HG02610 (cell line): Measurements from ENCODE around the gene CD48.
"Not testable (repeated sequence)": the region's sequence is repeated elsewhere in the genome, so short reads cannot be mapped to it uniquely, and the experiment has no call there.

ENCODE experiments used
- ATAC-seq: cut with Tn5 transposase; IDR thresholded peaks from one replicate; pipeline ENCODE4 v1.9.1; 2021; ENCODE audit warnings: mild to moderate bottlenecking, moderate library complexity; ENCODE audit not compliant: unreplicated experiment

The CD48 gene

DNA sequence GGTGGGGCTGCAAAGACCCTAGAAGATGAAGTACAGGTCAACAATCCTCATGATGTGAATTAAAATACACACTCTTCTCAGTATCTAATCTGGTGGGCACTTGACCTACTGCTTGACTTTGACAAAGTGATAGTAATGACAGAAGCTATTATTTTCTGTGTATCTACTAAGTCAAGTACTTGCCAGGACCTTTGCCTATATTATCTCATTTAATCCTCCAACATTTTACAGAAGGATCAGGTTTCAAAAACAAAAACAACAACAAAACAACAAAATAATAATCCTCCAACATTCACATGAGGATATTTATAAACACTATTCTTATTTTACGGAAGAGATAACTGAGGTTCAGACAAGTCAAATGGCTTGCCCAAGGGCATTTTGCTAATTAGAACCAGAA lies 4.4 kb upstream of the CD48 start:
- no peak for ATAC-seq

DNA sequence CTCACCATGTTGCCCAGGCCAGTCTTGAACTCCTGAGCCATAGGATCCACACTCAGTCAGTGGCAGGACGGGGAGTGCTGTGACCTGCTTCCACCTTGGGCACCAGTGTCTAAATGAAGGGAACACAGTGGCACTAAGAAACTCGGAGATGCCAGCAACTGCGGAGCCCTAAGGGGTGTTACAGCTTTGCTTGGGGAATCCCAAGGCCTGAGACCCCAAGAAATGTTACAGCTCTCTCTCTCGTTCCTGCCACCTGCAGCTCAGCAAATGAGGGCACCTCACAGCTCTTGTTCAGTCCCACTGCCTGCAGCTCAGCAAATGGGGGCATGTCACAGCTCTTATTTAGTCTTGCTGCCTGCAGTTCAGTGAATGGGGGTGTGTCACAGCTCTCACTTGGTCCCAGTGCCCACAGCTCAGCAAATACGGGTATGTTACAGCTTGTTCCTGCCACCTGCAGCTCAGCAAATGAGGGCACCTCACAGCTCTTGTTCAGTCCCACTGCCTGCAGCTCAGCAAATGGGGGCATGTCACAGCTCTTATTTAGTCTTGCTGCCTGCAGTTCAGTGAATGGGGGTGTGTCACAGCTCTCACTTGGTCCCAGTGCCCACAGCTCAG lies 2.5 kb upstream of the CD48 start:
- ATAC-seq, result not testable (repeated sequence)

DNA sequence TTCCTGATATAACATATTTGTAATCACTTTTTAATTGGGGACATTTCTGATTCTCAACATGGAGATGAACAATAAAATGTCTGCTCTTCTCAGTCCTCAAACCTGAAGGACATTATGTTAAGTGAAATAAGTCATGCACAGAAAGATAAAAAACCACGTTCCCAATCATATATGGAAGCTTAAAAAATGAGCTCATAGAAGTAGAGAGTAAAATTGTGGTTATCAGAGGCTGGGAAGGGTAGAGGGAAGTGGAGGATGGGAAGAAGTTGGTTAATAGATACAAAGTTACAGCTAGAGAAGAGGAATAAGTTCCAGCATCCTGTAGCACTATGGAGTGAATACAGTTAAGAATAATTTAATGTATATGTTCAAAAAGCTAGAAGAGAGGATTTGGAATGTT lies 1.5 kb upstream of the CD48 start:
- no peak for ATAC-seq

DNA sequence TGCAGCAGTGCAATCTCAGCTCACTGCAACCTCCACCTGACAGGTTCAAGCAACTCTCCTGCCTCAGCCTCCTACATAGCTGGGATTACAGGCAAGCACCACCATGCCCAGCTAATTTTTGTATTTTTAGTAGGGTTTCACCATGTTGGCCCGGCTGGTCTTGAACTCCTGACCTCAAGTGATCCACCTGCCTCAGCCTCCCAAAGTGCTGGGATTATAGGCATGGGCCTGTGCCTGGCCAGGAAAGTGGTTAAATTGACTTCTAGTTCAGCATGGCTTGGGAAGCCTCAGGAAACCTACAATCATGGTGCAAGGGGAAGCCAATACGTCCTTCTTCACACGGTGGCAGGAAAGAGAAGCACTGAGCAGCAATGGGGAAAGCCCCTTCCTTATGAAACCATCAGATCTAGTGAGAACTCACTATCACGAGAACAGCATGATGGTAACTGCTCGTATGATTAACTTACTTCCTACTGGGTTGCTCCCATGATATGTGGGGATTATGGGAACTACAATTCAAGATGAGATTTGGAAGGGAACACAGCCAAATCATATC lies 981 bp upstream of the CD48 start:
- peak; percentile 44 for ATAC-seq

DNA sequence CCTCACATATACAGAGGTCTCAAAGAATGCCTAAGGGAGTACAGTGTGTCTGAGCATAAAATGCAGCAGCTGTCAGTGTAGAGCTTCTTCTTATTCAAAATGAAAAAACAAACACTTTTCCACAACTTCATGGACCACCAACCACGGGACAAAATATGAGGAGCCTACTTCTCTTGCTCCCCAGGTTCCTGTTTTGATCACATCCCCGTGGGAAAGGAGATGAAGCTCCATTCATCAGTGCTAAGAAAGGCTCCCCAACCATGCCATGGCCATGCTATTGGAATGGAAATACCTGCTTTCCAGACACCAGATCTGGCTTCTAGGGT lies 383 bp downstream of the CD48 start:
- no peak for ATAC-seq

DNA sequence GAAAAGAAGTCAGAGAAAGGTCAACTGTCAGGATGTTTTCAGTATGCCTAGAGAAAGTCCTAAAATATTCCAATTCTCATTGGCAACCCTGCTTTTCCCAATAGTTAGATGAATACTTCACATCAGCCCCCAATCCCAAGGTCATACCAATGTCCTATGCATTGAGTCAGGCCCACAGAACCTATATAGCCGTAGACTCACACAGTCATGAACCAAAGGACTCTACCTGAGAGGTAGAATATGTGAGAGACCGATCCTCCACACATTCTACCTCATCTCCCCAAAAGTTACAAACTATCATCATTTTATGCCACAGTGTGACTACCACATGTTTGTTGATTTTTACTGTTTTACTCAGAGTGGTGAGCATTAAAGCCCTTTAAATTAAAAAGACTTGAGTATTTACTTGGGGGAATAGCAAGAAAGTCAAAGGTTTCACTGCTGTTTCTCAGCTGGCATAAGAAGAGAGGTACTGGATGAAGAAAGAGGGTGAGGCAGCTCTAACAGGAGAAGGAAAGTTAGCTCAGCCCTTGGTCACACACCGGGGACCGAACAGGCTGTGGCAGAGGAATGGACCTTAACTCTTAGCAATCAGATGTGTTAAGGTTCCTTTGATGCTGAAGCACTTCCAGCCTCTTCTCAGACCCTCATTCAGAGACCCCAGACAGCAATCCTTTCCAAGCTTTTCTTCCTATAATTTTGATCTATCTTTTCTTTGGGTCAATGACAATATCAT lies 937 bp downstream of the CD48 start:
- ATAC-seq, result no peak

DNA sequence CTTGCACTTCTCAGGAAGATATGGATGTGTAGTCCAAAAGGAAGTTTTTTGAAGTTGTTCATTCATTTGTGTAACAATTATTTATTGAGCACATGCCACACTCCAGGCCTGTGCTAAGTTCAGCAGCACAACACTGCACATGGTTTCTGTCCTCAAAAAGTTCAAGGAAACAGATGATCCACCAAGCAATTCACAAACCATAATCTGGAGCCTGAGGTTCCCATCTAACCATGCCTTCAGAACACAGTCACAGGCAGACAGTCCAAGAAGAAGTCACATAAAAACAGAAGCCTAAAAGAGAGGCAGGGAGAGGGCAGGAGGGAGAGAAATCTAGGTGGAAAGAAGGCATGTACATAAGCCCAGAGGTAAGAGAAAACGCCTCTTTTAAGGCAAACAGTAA lies 1.9 kb downstream of the CD48 start:
- no peak for ATAC-seq

DNA sequence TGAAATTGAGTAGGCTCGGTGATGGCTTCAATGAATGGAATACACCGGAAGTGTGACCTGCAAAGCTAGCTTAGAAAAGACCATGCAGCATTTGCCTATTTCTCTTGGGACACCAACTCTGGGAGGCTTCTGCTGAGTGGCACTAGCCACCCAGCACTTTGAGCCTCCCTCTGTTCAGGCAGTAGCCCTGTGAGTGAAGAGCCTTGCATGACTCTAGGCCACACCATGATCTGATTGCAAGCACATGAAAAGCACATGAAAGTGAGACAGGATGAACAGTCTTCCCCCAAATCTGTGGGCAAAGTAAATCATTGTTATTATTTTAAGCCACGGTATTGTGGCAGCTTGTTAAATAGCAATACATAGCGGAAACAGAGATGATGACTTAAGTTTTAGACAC lies 2.8 kb downstream of the CD48 start:
- ATAC-seq, result no peak

DNA sequence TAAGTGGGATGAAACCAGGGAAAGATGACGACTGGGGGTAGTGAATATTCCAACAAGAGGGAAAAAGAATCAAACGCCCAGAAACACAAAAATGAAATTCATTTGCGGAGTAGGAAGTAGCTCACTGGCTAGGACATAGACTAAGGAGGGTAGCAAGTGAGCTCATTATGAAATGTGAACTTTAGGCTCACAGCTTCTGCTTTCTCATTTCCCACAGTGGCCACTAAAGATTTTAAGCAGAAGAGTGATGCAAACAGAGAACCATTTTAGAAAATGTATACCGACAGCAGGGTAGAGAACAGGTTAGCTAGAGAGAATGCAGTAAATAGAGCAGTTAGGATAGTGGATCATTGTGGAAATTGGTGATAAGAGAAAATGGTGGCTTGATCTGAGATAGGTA lies 3.5 kb downstream of the CD48 start:
- no peak for ATAC-seq

DNA sequence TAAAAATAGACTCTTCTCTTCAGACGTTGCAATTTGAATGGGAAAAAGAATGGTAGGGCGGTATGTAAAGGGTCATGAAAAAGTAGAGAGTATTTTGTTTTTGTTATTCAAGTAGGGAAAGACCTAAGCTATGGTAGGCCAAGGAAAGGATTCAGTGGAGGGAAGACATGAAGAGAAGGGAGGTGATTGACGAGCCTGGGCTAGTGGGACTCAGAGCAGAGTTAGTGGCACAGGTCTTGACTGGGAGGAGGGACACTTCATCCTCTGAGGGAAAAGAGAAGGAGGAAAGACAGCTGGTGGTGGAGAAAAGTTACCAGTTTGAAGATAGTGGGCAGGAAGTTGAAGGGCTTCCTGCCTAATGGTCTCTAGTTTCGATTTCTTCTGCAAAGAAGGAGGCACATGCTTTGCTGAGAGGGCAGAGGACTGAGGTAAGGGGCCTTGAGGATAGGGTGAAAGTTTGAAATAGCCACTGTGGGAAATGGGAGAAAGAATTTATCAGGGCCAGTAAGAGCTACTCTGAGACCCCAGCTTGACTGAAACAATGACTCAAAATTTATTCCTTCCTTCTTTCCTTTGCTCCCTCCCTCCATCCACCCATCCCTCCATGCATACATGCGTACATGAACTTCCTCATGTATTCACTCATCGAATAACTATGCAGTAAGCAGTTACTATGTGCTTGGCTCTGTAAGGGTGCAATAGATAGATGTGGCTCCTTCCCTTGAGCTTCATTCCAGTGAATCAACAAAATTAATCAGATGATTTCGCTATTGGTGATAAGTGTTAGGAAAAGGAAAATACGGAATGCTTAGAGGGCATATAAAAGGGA lies 4.2 kb downstream of the CD48 start:
- ATAC-seq, result no peak

DNA sequence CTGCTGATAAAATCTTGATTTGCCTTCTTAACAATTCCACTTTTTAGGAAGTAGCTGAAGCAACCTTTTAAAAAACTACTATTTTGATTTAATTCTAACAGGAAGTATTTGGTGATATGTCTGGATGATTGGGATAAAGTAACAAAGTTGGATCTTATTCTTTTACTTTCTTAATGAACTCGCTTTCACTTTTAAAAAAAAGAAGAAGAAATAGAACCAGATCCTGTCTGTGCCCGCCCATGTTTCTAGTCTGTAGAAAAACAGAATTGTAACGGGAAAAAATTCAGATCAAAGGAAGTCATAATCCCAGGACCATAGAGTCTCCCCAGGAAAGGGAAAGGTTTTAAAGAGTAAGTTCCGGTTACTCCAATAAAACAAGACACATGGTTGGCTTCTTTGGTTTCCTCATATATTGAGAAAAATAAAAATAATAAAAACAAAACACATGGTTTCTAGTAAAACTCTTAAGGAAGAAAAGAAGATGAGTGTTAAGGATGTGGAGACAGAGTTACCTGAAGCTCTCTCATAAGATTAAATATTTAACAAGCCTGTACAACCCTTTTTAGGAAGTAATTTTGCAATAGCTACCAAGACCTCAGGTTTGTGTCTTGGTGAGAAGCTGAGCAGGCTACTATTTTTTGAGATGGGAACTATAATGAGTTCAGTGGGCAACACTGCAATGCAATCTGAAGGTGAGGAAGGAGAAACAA lies 4.9 kb downstream of the CD48 start:
- ATAC-seq, result no peak

DNA sequence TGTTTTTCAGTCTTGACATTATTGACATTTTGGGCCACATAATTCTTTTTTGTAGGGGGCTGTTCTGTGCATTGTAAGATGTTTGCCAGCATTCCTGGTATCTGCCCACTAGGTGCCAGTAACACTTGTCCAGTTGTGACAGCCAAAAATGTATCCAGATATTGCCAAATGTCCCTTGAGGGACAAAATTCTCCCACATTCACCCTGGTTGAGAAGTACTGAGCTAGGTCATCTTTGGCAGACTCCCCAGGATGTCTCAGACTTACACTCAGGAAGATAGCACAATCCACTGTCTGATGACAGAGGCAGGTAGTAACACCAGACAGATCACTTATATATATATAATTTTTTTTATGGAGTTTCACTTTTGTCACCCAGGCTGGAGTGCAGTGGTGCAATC lies 5.9 kb downstream of the CD48 start:
- ATAC-seq, result no peak

DNA sequence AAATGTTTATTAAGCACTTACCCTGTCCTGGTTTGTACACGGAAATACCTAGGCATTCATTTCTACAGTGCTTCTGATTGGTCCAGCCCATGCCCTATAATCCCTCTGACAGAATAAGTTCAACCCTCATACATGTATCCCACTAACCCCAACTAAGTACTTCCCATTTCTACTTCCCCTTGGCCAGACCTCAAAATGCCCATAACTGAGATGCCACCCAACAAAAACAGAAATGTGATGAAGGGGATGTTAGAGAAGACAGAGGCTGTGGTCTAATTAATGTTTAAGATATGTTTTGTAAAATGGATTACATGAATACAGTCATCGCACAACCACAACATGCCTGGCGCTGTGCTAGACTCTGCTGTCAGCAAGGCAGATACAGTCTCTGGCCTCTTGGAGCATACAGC lies 6.4 kb downstream of the CD48 start:
- not testable (repeated sequence) for ATAC-seq

DNA sequence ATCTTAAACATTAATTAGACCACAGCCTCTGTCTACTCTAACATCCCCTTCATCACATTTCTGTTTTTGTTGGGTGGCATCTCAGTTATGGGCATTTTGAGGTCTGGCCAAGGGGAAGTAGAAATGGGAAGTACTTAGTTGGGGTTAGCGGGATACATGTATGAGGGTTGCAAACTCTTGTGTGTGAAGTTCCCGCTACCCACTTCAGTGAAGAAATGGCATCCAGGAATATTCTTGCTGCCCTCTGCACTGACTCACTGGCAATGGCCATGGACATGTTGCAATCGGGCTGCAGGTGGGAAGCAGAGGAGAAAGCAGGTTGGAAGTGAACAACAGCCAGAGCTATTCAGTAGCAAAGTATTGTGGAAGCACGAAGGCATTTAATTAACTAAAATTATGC lies 7.4 kb downstream of the CD48 start:
- ATAC-seq, result no peak

DNA sequence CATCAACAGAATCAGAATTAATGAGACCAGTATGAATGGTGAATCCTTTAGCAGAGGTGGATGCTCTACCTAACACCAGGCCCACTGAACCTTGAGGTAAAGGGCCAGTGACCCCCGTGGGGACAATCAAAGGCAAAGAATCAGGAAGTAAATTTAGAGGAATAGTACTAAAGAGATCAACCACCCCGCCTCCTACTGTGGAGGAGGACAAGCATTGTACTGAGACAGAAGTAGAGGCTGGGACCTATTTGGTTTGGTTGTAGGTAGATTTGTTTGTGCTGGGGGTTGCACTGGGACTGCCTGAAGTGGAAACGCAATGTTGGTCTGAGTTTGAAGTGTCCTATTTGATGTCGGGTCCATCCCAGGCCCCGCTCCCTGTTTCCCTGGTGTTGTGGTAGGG lies 9.5 kb downstream of the CD48 start:
- ATAC-seq, result no peak

DNA sequence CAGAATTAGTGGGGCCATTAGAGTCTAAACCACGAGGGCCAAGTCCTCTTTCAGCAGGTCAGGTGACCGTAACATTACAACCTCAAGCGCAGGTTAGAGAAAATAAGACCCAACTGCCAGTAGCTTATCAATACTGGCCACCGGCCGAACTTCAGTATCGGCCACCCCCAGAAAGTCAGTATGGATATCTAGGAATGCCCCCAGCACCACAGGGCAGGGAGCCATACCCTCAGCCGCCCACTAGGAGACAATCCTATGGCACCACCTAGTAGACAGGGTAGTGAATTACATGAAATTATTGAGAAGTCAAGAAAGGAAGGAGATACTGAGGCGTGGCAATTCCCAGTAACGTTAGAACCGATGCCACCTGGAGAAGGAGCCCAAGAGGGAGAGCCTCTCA lies 19.2 kb downstream of the CD48 start:
- ATAC-seq, result not testable (repeated sequence)

DNA sequence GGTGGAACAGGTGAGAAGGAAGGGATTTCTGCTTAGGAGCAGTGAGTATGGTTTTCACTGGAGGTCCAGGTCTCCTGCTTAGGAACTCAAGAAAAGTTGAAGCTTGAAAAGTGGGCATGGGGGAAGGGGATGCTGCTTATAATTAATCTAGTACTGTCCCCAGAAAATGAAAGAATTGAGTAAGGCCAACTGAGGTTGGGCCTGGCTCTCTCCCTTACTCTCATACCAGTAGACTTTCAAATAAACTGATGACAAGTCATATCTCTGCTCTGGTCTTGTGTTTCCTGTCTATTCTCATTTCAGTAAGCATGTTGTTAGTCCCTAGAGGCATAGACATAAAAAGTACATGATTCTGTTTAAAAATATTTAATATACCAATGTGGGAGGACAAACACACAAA lies 26.4 kb downstream of the CD48 start:
- peak; percentile 68 for ATAC-seq

DNA sequence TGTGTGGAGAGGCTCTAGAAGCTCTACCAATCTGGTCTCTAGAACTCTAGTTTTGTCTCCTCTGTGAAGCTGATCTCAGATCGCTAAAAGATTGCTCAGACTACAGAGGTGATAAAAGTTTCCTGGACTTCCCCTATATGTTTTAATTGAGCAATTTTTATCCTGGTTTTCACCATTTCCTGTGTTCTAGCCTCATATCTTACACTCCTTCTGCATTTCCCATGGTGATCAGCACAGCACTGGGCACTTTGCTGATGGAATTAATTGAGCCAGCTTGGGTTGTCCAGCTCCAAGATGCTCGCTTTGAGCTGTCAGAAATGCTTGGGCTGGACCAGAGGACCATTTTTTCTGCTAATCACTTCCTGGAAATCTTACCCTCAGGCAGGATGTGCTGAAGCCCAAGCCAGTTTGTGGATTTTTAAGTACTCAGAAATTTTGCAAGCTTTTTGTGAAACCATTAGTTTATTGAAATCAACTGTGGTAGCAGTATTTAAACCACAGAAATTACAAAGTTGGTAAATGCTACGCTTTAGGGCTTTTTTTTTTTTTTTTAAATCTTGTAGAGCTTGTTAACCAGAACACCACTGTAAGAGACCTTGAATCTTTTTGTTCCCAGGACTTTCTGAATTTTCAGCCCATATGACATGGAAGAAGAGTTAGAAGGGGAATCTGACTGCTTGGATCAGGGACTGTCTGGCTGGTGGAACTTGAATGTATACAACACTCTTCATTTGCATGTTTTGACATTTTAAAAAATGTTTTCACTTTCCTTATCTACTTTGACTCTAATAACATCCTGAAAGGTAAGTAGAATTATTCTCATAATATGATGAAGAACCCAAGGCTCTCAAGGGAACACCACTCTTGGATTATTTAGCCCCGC lies 28.4 kb downstream of the CD48 start:
- no peak for ATAC-seq

DNA sequence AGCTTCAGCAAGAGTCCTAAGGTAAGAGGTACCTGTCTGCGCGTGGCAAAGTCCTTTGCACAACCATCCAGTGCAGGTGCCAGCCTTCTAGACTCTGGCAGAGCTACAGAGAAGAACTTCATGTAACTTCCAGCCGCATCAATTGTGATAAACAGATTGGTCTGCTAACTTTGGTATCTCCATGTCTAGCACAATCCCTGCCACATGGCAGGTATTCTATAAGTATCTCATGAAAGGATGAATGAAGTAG lies 29.8 kb downstream of the CD48 start:
- ATAC-seq, result no peak

DNA sequence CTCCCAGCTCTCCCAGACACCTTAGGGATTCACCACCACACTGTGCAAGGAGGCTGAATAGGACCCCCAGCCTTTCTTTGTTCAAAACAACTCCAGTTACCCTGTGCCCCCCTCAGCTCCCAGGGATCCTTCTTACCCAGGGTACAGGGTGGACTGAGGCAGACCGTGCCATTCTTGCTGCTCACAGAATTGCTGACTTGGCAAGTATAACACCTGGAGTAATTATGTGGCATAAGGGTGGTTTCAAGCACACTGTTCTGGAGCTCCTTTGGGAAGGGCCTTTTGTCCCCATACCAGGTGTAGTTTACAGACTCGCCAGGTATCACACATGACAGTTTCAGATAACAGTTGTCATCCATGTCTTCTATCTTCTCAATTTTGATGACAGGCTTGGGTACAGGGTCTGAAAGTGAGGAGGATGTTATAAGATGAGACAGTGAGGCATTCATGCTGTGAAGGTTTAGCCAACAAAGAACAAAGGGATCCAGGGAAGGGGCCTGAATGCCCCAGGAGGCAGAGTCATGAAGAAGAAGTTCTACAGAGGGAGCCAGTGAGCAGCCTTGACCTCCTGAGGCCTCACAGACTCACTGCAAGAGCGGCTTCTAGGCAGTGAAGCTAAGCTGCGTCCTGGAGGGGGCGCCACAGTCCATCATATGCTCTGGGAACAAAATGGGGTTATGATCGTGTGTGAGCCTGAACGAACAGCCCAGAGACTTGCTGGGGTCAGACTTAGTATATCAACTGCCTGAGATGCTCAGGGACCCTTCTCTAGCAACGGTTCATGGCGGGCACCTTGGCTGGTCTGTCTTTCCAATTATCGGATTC lies 30.3 kb downstream of the CD48 start:
- ATAC-seq, result no peak
